Measurements from ENCODE around the gene HPGD.
"Not testable (repeated sequence)": the region's sequence is repeated elsewhere in the genome, so short reads cannot be mapped to it uniquely, and the experiment has no call there.

Gene HPGD

GRCh38 chr4:174526731-174527130 is 4.4 kb upstream of the HPGD start:
- no peak for DNase-seq (ENCODE audit: low read depth in 2 of 2)

DNA sequence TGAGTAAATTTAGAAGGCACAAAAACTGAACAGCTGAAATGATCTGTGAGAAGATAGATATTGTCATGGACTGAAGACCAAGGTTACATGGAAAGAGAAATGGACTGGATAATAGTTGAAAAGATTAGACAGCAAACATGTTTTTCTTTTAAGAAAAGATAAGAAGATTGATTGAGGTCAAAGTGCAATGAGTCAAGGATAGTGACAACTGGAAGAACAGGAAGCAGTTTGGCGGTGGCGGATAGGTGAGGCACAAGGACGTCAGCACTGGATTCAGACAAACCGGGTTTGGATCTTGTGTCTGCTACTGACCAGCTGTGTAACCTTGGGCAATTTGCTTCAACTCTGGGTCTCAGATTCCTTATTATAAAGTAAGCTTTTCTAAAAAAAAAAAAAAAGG is 2.0 kb upstream of the HPGD start:
- no peak for DNase-seq (ENCODE audit: low read depth in 2 of 2)

GRCh38 chr4:174523025-174523693 is 871 bp upstream of the HPGD start:
- DNase-seq (ENCODE audit: low read depth in 2 of 2): no peak

DNA sequence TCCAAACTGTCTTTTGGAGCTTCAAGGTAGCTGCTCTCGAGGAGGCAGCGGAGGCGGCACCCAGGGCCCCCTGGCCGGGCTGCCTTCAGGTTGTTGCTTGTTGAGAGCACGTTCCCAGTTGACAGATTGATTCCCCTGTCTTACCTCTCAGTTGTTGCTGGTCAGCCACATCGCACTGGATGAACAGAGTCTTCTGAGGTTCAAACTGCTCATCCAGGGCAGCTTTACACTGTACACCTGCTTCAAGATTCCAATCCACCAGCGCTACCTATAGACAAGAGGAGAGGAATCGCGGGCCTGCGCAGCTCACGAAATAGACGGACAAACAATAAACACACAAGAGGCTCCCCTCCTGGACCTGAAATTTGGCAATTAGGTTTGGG is 497 bp downstream of the HPGD start:
- DNase-seq (ENCODE audit: low read depth in 2 of 2): no peak

DNA sequence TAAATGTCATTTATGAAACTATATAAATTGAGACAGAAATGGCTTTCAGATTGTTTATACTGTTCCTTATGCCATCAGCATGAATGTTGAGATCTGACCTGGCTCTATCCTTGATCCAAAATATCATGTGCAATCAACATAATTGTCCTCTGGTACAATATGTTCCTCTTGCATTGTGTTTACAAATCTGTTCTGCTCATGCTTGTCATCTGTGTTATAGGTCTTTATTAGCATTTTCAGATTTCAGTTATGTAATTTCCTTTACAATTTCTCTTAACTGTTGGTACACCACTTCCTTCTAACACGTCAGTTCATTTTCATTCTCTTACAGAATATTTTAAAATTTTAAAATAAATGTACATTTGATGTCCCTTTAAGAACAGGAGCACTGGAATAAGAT is 1.6 kb downstream of the HPGD start:
- no peak for DNase-seq (ENCODE audit: low read depth in 2 of 2)

GRCh38 chr4:174517502-174518445 is 4.5 kb downstream of the HPGD start:
- no peak for DNase-seq (ENCODE audit: low read depth in 2 of 2)

- no peak for DNase-seq (ENCODE audit: low read depth in 2 of 2)
Measured at GRCh38 chr4:174516794-174517193, 5.5 kb downstream of the HPGD start.

DNA sequence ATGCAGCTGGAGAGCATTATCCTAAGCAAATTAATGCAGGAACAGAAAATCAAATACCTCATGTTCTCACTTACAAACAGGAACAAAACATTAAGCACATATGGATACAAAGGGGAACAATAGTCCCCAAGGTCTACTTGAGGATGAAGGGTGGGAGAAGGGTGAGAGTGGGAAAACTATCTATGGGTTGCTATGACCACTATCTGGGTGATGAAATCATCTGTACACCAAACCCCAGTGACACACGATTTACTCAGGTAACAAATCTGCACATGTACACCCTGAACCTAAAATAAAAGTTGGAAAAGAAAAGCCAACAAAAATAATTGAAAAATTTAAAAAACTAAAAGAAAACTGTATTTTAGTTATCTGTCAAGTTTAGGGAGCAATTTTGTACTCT is 5.9 kb downstream of the HPGD start:
- no peak for DNase-seq (ENCODE audit: low read depth in 2 of 2)

GRCh38 chr4:174512745-174513144 is 9.5 kb downstream of the HPGD start:
- no peak for DNase-seq (ENCODE audit: low read depth in 2 of 2)

DNA sequence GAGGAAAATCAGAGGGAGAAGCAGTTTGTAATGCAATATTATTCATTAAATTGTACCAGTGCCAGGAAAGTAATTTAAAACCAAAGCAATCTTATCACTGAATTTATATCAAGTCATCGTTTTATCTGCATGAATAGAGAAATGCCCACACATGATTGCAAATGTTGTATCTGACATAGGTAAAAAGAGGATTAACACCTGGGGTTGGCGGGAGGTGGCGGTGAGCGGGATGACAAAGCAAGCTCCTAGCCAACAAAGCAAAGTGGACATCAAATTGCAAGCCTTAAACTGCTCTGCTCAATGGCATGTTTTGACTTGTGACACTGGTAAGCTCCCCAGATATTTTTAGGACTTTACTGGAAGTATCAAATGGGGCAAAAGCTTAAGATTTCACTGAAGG is 16.4 kb downstream of the HPGD start:
- DNase-seq (ENCODE audit: low read depth in 2 of 2): no peak

DNA sequence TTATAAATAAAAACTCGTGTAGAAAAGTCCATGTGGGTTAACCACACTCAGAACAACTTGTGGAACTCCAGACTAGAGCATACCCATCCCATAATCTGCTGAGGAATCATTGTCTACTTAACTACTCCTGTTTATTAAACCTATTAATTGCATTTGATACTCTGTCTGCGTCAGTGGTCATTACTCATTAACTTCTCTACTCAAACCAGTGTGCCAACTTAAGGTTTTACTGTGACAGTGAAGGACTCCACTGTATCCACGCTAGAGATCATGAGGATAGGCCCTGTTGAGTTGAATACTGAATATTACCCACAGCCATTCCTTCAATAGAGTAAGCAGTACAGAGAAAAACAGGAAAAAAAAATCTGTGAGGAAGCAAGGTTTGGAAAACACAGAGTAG is 17.3 kb downstream of the HPGD start:
- DNase-seq (ENCODE audit: low read depth in 2 of 2): no peak

GRCh38 chr4:174503079-174503715 is 19.1 kb downstream of the HPGD start:
- DNase-seq (ENCODE audit: low read depth in 2 of 2): no peak

- no peak for DNase-seq (ENCODE audit: low read depth in 2 of 2)
Measured at GRCh38 chr4:174496631-174497432, 25.5 kb downstream of the HPGD start.

GRCh38 chr4:174495626-174496025 is 26.7 kb downstream of the HPGD start:
- DNase-seq (ENCODE audit: low read depth in 2 of 2): no peak

DNA sequence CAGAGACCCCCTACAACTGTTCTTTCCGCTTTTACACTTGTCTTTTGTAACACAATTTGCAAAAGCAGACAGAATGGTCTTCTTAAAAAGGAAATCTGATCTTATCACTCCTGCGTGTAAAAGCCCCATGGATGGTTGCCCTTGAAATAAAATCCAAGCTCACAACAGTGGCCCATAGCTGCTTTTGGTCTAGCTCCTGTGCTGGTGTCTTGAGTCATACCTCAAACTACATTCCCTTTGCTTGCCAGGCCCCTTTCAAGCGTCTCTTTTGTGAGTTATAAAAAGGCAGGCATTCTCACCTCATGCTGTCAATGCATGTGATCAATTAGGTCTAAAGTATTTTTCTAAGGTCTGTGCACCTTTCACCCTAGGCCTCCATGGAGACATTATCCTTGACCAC is 27.6 kb downstream of the HPGD start:
- DNase-seq (ENCODE audit: low read depth in 2 of 2): no peak

DNA sequence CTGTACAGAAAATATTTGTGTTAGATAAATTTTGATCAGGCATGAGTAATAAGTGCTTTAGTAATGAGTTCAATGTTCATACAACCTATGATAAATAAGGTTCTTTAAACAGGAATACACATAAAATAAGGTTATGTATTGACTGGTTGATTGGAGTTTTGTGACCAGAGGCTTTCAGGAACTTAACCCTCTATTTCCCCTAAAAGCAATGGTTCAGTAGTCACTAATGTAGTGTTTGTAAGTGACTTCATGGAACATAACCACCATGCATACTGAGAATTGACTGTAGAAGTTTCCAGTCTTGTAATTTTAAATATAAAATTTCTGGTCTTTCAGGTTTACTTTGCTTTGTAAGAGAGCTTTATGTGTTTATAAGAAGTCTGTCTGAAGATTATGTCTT is 28.1 kb downstream of the HPGD start:
- no peak for DNase-seq (ENCODE audit: low read depth in 2 of 2)

- no peak for DNase-seq (ENCODE audit: low read depth in 2 of 2)
Measured at GRCh38 chr4:174490451-174490961, 31.8 kb downstream of the HPGD start.

- DNase-seq (ENCODE audit: low read depth in 2 of 2): not testable (repeated sequence)
Measured at GRCh38 chr4:174488368-174488767, 33.9 kb downstream of the HPGD start.

GRCh38 chr4:174485025-174485424 is 37.3 kb downstream of the HPGD start:
- DNase-seq (ENCODE audit: low read depth in 2 of 2): no peak

DNA sequence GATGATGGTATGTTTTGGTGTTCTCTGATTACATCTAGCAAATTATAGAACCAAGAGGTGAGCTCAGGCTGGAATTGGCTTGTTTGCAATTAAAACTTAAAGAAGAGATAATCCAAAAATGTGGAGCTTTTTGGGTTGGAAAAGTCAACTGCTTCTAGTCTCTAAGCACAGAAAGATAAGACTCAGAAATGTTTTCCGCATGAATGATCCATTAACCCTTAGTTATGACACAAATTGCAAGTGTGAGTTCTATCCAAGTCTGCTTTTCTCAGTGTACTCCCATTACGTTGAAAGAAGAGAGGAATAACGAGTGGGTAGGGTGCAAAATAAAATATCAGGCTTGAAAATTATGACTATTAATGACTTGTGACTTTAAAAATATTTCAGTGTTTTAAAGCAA is 38.5 kb downstream of the HPGD start:
- no peak for DNase-seq (ENCODE audit: low read depth in 2 of 2)

DNA sequence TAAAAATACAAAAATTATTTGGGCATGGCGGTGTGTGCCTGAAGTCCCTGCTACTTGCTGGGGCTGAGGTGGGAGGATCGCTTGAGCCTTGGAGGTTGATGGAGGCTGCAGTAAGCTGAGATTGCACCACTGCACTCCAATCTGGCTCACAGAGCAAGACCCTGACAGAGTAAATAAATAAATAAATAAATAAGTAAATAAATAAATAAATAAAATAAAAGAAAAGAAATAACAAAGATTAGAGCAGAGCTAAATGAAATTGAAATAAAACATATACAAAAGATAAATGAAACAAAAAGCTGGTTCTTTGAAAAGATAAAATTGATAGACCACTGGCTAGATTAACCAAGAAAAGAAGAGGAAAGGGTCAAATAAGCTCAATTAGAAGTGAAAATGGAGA is 43.1 kb downstream of the HPGD start:
- DNase-seq (ENCODE audit: low read depth in 2 of 2): no peak

DNA sequence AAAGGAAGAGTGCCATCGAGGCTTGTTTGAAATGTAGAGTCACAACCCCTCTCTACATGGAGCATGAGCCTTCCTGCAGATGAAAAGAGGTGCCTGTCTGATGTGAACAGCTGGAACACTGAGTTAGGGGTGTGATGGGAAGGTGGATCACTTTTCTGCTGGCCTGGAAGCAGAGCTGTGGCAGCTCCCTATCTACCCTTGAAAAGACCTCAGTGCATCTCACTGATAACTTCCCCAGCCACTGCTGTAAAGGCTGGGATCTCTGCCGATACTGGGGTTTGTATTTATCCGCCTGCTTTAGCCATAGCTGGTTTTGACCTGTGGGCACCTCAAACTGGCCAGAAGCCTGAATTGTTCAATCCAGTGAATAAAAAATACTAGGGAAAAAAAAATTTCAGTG is 46.8 kb downstream of the HPGD start:
- DNase-seq (ENCODE audit: low read depth in 2 of 2): no peak
